ENCODE data around the gene CMTM4. TPM values are rescaled to one million over a fixed set of nuclear protein-coding genes. Genes with fewer than 3 reads are reported as not detected.

CMTM4 gene
- total and polyA plus RNA-seq, 11 donors = 4.5 to 22.5 (median 12.2) TPM

DNA sequence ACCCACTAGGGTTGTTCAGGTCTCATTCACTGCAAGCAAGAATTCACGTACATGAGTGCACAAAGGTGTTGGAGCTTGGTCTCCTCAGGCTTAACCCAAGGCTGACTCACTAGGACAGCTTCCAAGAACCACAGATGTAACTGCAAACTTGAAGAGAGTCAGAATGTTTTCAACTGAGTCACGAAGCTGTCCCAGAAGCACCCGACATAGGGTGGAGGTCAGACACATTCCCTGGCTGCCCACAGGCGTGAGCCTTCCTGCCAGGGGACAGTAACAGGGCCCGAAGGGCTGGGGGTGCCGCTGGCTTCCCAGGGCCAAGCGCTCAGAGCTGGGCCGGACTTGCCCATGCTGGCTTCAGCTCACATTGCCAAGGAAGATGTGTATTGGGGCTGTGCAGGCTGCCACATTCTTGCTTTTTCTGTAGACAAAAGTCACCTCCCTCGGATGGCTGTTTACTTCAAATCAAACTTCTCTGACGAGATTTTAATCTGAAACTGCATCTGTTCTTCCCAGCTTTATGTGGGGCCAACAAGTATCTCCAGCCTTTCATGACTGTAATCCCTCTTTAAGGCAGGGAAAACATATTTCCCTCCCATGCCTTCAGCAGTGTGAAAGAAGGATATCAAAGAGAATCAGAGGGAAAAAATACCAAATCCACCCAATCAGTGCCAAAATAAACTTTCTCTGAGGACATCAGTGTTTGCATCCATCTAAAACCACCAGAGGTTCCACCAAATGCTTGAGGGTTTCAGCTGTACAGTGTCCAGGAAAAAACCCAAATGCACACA lies 77.8 kb downstream of the CMTM4 start:
- H3K4me3 ChIP-seq = no peak overlapping the region
- peaks cover 0 to 30% (median 12%) of the 10 kb centered on the region in 12 donors for H3K4me1 ChIP-seq
- H3K27ac ChIP-seq = peak overlapping the region in 4 of 12 donors; percentile 14 to 34 (median 26)
- peaks cover 0 to 23% (median 10%) of the 10 kb centered on the region in 9 donors for H3K36me3 ChIP-seq
- intact Hi-C loops (cut with DNase I) = loop anchor here in 1 of 10 donors (10.0 kb wide), 1 partner anchor 76 kb away; the partner anchor contains the start of gene CMTM4
- ATAC-seq (peak in 3 of 4 donors; percentile 55 to 80 (median 78)), DNase-seq (no peak)
- no peak for TF ChIP-seq POLR2A (IDR thresholded peaks at IDR 0.05)
- TF ChIP-seq, protein P1, sequence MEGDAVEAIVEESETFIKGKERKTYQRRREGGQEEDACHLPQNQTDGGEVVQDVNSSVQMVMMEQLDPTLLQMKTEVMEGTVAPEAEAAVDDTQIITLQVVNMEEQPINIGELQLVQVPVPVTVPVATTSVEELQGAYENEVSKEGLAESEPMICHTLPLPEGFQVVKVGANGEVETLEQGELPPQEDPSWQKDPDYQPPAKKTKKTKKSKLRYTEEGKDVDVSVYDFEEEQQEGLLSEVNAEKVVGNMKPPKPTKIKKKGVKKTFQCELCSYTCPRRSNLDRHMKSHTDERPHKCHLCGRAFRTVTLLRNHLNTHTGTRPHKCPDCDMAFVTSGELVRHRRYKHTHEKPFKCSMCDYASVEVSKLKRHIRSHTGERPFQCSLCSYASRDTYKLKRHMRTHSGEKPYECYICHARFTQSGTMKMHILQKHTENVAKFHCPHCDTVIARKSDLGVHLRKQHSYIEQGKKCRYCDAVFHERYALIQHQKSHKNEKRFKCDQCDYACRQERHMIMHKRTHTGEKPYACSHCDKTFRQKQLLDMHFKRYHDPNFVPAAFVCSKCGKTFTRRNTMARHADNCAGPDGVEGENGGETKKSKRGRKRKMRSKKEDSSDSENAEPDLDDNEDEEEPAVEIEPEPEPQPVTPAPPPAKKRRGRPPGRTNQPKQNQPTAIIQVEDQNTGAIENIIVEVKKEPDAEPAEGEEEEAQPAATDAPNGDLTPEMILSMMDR (IDR thresholded peaks at IDR 0.05) = no peak
- 69 to 89% (median 81%) methylated on average over 8 to 10 of the region's 10 CpGs for WGBS, 4 donors
- no peaks in the 10 kb centered on the region for H3K9me3 ChIP-seq
- H3K27me3 ChIP-seq = no peaks in the 10 kb centered on the region

DNA sequence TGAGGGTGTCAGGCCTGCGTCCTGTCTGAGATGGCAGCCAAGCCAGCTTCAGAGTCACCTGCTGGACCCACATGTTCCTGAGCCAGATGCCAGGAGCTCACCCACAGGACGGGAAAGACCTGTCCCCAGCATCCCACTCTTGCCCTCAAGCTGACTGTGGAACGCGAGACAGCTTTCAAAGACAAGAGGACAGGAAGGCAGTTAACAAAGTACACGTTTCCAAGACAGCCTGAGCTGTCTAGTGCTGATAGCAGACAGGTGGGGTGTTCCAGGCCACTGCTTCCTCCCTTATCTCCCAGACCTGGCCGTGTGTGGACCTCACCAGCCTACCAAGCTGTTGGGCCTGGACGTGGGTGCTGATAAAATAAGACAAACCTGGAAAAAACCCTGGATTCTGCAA lies 78.8 kb downstream of the CMTM4 start:
- Histone ChIP-seq H3K27ac (no peak overlapping the region), H3K36me3 (peaks cover 0 to 33% (median 20%) of the 10 kb centered on the region in 9 donors), H3K9me3 (no peaks in the 10 kb centered on the region), H3K4me1 (peaks cover 0 to 25% (median 12%) of the 10 kb centered on the region in 12 donors), H3K4me3 (no peak overlapping the region), H3K27me3 (no peaks in the 10 kb centered on the region)
- TF ChIP-seq POLR2A (IDR thresholded peaks at IDR 0.05) = no peak
- TF ChIP-seq, protein P1 (IDR thresholded peaks at IDR 0.05) = no peak
- DNase-seq (no peak), ATAC-seq (no peak)
- 61 to 84% (median 67%) methylated on average over 7 of the region's 7 CpGs for WGBS, 4 donors
- intact Hi-C loops (cut with DNase I) = loop anchor here in 1 of 10 donors (10.0 kb wide), 1 partner anchor 77 kb away; the partner anchor contains the start of gene CMTM4

DNA sequence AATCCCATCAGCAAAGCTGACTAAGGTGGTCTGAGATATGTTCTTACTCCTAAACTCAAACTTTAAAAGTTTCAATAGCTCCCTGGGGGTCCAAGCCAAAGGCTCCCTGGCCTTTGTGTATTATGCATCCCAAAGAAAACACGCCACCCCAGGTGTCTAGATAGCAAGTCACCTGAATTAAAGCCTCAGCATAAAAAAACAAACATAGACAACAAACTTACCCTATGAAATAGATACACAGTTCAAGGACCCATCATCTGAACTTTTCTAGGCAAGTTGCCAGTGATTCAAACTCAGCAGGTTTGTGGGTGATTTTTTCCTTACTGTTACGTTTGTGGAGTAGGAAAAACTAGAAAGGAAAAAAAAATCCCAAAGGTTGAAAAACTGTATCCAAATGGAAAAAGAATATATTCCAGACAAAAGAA lies 79.5 kb downstream of the CMTM4 start:
- no peak overlapping the region for H3K4me3 ChIP-seq
- H3K27me3 ChIP-seq = no peaks in the 10 kb centered on the region
- peaks cover 0 to 39% (median 27%) of the 10 kb centered on the region in 9 donors for H3K36me3 ChIP-seq
- H3K9me3 ChIP-seq = no peaks in the 10 kb centered on the region
- no peak overlapping the region for H3K27ac ChIP-seq
- intact Hi-C loops (cut with DNase I) = loop anchor here in 1 of 10 donors (10.0 kb wide), 1 partner anchor 78 kb away; the partner anchor contains the start of gene CMTM4
- no peak for ATAC-seq
- H3K4me1 ChIP-seq = peaks cover 0 to 24% (median 12%) of the 10 kb centered on the region in 12 donors
- TF ChIP-seq POLR2A (IDR thresholded peaks at IDR 0.05) = no peak
- TF ChIP-seq, protein P1 (IDR thresholded peaks at IDR 0.05) = no peak
- DNase-seq = no peak
- WGBS, 4 donors = 87 to 92% (median 89%) methylated on average over 2 of the region's 2 CpGs

DNA sequence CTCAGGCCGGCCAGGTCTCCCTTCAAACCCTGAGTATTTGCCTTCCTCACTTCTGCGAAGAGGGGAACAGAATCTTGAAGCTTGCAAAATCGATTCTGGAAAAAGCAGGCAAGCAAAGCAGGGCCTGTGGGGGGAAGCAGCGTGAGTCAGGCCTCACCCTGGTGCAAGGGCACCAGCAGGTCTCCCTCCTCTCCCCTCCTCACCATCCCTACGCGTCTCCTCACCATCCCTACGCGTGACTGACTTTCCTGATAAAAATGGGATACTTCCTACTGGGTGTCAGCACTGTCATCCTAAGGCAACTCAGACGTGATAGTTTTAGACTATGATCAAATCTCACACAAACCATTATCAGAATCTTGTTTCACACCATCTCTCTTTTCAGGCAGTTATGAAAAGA lies 80.0 kb downstream of the CMTM4 start:
- TF ChIP-seq, protein P1 (IDR thresholded peaks at IDR 0.05) = no peak
- no peak for TF ChIP-seq POLR2A (IDR thresholded peaks at IDR 0.05)
- H3K27me3 ChIP-seq = no peaks in the 10 kb centered on the region
- intact Hi-C loops (cut with DNase I) = loop anchor here in 1 of 10 donors (10.0 kb wide), 1 partner anchor 78 kb away; the partner anchor contains the start of gene CMTM4
- no peak overlapping the region for H3K27ac ChIP-seq
- peaks cover 0 to 24% (median 12%) of the 10 kb centered on the region in 12 donors for H3K4me1 ChIP-seq
- DNase-seq (no peak), ATAC-seq (no peak)
- no peaks in the 10 kb centered on the region for H3K9me3 ChIP-seq
- 76 to 80% (median 78%) methylated on average over 9 of the region's 9 CpGs for WGBS, 4 donors
- H3K4me3 ChIP-seq = no peak overlapping the region
- H3K36me3 ChIP-seq = peaks cover 0 to 40% (median 31%) of the 10 kb centered on the region in 9 donors
